Caco-2 (cell line): ENCODE results near the gene TMEM184C. TPM values are rescaled to one million over a fixed set of nuclear protein-coding genes. Genes with fewer than 3 reads are reported as not detected.

Experiments
- BruUV-seq: library from RNA; stranded (reverse); fragments of 400-500 nt; replicated peaks from 2 replicates; lab custom pipeline; 2021; lab: Mats Ljungman, UMichigan
- CTCF ChIA-PET: fragments of 300-600 bp; sonication (Branson Sonifier 250); formaldehyde crosslinking; loops from one replicate; lab custom pipeline; 2022; ENCODE audit warnings: antibody characterized with exemption; lab: Charles Lee
- POLR2A ChIA-PET: fragments of 300-600 bp; sonication (Branson Sonifier 250); formaldehyde crosslinking; loops from one replicate; lab custom pipeline; 2022; ENCODE audit warnings: antibody characterized with exemption; lab: Charles Lee
- DNase-seq, 2 experiments: peaks; one replicate each; pipeline versions ENCODE4 v3.0.0 to v3.0.0-alpha.2; 2020 to 2022
- H3K27me3 ChIP-seq: replicated peaks from 2 replicates; pipeline ENCODE4 v1.6.0; 2011; ENCODE audit warnings: low read length; ENCODE audit not compliant: control insufficient read depth, insufficient read depth
- H3K36me3 ChIP-seq: 2 replicates; pipeline ENCODE4 v1.5.1; 2011; ENCODE audit warnings: low read length; ENCODE audit not compliant: control insufficient read depth, insufficient read depth
- H3K4me1 ChIP-seq: fragments of 250-450 bp; sonication (Bioruptor Pico); 2 replicates; pipeline ENCODE4 v1.5.1; 2020; ENCODE audit warnings: mild to moderate bottlenecking
- H3K4me3 ChIP-seq: 2 replicates; pipeline ENCODE4 v1.5.1; 2011; ENCODE audit warnings: low read depth, mild to moderate bottlenecking, control low read depth, low read length
- H3K9me3 ChIP-seq: fragments of 250-450 bp; sonication (Bioruptor Pico); 2 replicates; pipeline ENCODE4 v1.5.1; 2020; ENCODE audit warnings: mild to moderate bottlenecking, moderate library complexity
- H3K27ac Mint-ChIP-seq: one replicate; pipeline ENCODE4 v1.8.0; 2022; ENCODE audit warnings: mixed read lengths; ENCODE audit not compliant: unreplicated experiment
- H3K27me3 Mint-ChIP-seq: one replicate; pipeline ENCODE4 v1.8.0; 2022; ENCODE audit warnings: mixed read lengths; ENCODE audit not compliant: insufficient read depth, unreplicated experiment
- H3K36me3 Mint-ChIP-seq: one replicate; pipeline ENCODE4 v1.8.0; 2022; ENCODE audit warnings: mild to moderate bottlenecking, mixed read lengths; ENCODE audit not compliant: insufficient read depth, unreplicated experiment
- H3K4me1 Mint-ChIP-seq: one replicate; pipeline ENCODE4 v1.8.0; 2022; ENCODE audit warnings: low read depth, mixed read lengths; ENCODE audit not compliant: unreplicated experiment
- H3K4me3 Mint-ChIP-seq: one replicate; pipeline ENCODE4 v1.8.0; 2022; ENCODE audit warnings: mild to moderate bottlenecking, moderate library complexity, mixed read lengths; ENCODE audit not compliant: unreplicated experiment
- H3K9me3 Mint-ChIP-seq: one replicate; pipeline ENCODE4 v1.8.0; 2022; ENCODE audit warnings: mixed read lengths; ENCODE audit not compliant: unreplicated experiment
- CTCF ChIP-seq, 2 experiments: fragments of 200-600 bp in 1 of 2; IDR thresholded peaks; 1 replicate in 1 of 2; 2 replicates in 1 of 2; pipeline versions ENCODE4 v1.5.1 to v1.8.0; 2011 to 2022; ENCODE audit warnings: antibody characterized with exemption in 1 of 2, control low read depth in 1 of 2, inconsistent platforms in 1 of 2, low read depth in 1 of 2, low read length in 1 of 2, mild to moderate bottlenecking in 1 of 2, moderate library complexity in 1 of 2; ENCODE audit not compliant: insufficient read depth in 1 of 2, severe bottlenecking in 1 of 2, unreplicated experiment in 1 of 2
- intact Hi-C: fragments of 100-400 bp; cut with micrococcal nuclease; formaldehyde crosslinking; loops from one replicate; pipeline ENCODE4 v1.10.0; 2022; ENCODE audit not compliant: unreplicated experiment
- total RNA-seq: library from RNA; stranded (reverse); gene quantifications from 2 replicates; pipeline ENCODE4 v1.2.3, GENCODE V29; 2022

Gene TMEM184C
- total RNA-seq, 1 experiment from 2014 or later = 36.2 TPM

GRCh38 chr4:147693218-147693617, 76.0 kb downstream of the TMEM184C start:
- ChIA-PET POLR2A (no interaction called here), CTCF (interaction anchor here (0.6 to 2.3 kb wide), 4 partner anchors 9 to 174 kb away, joined by 3 to 10 read pairs (median 4); partner anchors contain the start of gene PRMT9)
- Histone ChIP-seq H3K27me3 (no peaks in the 10 kb centered on the region), H3K4me1 (peaks cover 10% of the 10 kb centered on the region), H3K36me3 (no peaks in the 10 kb centered on the region), H3K9me3 (no peaks in the 10 kb centered on the region), H3K4me3 (no peak overlapping the region)
- H3K4me1 Mint-ChIP-seq = peaks cover 13% of the 10 kb centered on the region
- peaks cover 4% of the 10 kb centered on the region for H3K36me3 Mint-ChIP-seq
- intact Hi-C loops = no loop called here
- no peak for TF ChIP-seq CTCF (IDR thresholded peaks at IDR 0.05; ENCODE audit: insufficient read depth in 1 of 2, low read depth in 1 of 2, low read length in 1 of 2, severe bottlenecking in 1 of 2, unreplicated experiment in 1 of 2)
- no TSS peak for BruUV-seq
- no peak for DNase-seq
- no peak overlapping the region for H3K4me3 Mint-ChIP-seq
- no peaks in the 10 kb centered on the region for H3K9me3 Mint-ChIP-seq
- no peak overlapping the region for H3K27ac Mint-ChIP-seq
- no peaks in the 10 kb centered on the region for H3K27me3 Mint-ChIP-seq

DNA sequence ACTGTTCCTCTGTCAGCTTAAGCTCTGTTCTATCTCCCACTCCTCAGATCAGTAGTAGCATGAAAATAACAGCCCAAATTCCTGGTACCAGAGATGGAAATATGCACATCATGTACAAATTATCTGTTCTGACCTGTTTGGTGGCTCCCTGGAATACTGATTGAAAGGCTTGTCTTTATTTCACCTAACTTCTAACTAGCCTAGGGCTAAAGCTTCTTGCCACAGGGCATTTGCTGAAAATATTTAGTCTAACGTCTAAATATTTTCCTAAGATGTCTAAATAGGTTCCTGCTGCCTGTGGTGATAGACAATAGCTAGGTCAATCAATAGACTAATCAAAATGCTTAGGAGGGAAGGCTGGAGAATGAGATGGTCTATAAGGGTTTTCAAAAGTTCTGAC, 79.7 kb downstream of the TMEM184C start:
- no TSS peak for BruUV-seq
- Histone ChIP-seq H3K36me3 (no peaks in the 10 kb centered on the region), H3K4me1 (peaks cover 10% of the 10 kb centered on the region), H3K4me3 (no peak overlapping the region), H3K27me3 (no peaks in the 10 kb centered on the region), H3K9me3 (no peaks in the 10 kb centered on the region)
- DNase-seq = no peak
- no peaks in the 10 kb centered on the region for H3K9me3 Mint-ChIP-seq
- intact Hi-C loops = no loop called here
- peaks cover 4% of the 10 kb centered on the region for H3K36me3 Mint-ChIP-seq
- H3K4me3 Mint-ChIP-seq = no peak overlapping the region
- H3K27ac Mint-ChIP-seq = no peak overlapping the region
- no peak for TF ChIP-seq CTCF (IDR thresholded peaks at IDR 0.05; ENCODE audit: insufficient read depth in 1 of 2, low read depth in 1 of 2, low read length in 1 of 2, severe bottlenecking in 1 of 2, unreplicated experiment in 1 of 2)
- no peaks in the 10 kb centered on the region for H3K27me3 Mint-ChIP-seq
- CTCF ChIA-PET = interaction anchor here (1.1 kb wide), 1 partner anchor 170 kb away, joined by 3 read pairs; no protein-coding TSS in a partner anchor
- H3K4me1 Mint-ChIP-seq = peaks cover 11% of the 10 kb centered on the region
- POLR2A ChIA-PET = no interaction called here

DNA sequence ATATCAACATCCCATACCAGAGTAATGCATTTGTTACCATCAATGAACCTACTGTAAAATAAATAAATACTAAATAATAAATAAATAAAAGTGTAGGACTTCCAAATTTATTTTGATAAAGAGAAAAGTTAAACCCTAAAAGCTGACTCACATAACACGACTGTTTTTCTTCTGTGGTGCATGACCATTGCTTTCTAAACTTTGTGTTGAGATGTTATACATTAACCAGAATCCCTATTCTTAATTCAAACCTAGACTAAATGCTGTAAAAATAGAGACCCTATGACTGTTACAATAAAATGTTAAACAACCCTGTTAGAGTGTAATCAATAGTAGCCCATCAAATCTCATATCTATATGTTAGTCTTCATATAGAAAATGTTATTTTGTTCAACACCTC, 87.6 kb downstream of the TMEM184C start:
- Mint-ChIP-seq H3K36me3 (peaks cover 5% of the 10 kb centered on the region), H3K27me3 (no peaks in the 10 kb centered on the region), H3K4me3 (no peak overlapping the region), H3K4me1 (peaks cover 7% of the 10 kb centered on the region), H3K27ac (no peak overlapping the region), H3K9me3 (no peaks in the 10 kb centered on the region)
- Histone ChIP-seq H3K4me3 (no peak overlapping the region), H3K27me3 (no peaks in the 10 kb centered on the region), H3K9me3 (no peaks in the 10 kb centered on the region), H3K36me3 (no peaks in the 10 kb centered on the region), H3K4me1 (no peaks in the 10 kb centered on the region)
- TF ChIP-seq CTCF (IDR thresholded peaks at IDR 0.05; ENCODE audit: insufficient read depth in 1 of 2, low read depth in 1 of 2, low read length in 1 of 2, severe bottlenecking in 1 of 2, unreplicated experiment in 1 of 2) = no peak
- intact Hi-C loops = no loop called here
- ChIA-PET CTCF (no interaction called here), POLR2A (no interaction called here)
- BruUV-seq = no TSS peak
- no peak for DNase-seq
